Measurements from ENCODE around the gene OIT3. TPM values are rescaled to one million over a fixed set of nuclear protein-coding genes. Genes with fewer than 3 reads are reported as not detected.

OIT3 gene
- total RNA-seq, 1 donor from 2014 or later = 0.09 TPM

- TF ChIP-seq, protein P1, sequence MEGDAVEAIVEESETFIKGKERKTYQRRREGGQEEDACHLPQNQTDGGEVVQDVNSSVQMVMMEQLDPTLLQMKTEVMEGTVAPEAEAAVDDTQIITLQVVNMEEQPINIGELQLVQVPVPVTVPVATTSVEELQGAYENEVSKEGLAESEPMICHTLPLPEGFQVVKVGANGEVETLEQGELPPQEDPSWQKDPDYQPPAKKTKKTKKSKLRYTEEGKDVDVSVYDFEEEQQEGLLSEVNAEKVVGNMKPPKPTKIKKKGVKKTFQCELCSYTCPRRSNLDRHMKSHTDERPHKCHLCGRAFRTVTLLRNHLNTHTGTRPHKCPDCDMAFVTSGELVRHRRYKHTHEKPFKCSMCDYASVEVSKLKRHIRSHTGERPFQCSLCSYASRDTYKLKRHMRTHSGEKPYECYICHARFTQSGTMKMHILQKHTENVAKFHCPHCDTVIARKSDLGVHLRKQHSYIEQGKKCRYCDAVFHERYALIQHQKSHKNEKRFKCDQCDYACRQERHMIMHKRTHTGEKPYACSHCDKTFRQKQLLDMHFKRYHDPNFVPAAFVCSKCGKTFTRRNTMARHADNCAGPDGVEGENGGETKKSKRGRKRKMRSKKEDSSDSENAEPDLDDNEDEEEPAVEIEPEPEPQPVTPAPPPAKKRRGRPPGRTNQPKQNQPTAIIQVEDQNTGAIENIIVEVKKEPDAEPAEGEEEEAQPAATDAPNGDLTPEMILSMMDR (IDR thresholded peaks at IDR 0.05; ENCODE audit: insufficient read depth, low read depth, low read length) = no peak
- TF ChIP-seq EZH2 (IDR thresholded peaks at IDR 0.05; ENCODE audit: insufficient read depth, low read length) = no peak
- Mint-ChIP-seq H3K4me3 (ENCODE audit: unreplicated experiment) (no peak overlapping the region), H3K27me3 (ENCODE audit: low read depth, unreplicated experiment) (no peaks in the 10 kb centered on the region), H3K4me1 (ENCODE audit: low read depth, unreplicated experiment) (no peaks in the 10 kb centered on the region), H3K9me3 (ENCODE audit: unreplicated experiment) (no peaks in the 10 kb centered on the region), H3K27ac (ENCODE audit: unreplicated experiment) (no peak overlapping the region), H3K36me3 (ENCODE audit: low read depth, unreplicated experiment) (peaks cover 28% of the 10 kb centered on the region)
- no peaks in the 10 kb centered on the region for H3K4me1 ChIP-seq (ENCODE audit: insufficient read depth, low read length)
- no peaks in the 10 kb centered on the region for H3K27me3 ChIP-seq (ENCODE audit: insufficient read depth, low read length)
- no peaks in the 10 kb centered on the region for H4K20me1 ChIP-seq (ENCODE audit: insufficient read depth, low read length)
- H3K36me3 ChIP-seq (ENCODE audit: insufficient read depth, low read length) = peaks cover 4% of the 10 kb centered on the region
- H3K9ac ChIP-seq (ENCODE audit: low read length) = no peak overlapping the region
- FAIRE-seq = no peak
- H3K4me3 ChIP-seq (ENCODE audit: insufficient read depth, low read depth, low read length) = no peak overlapping the region
- H3K4me2 ChIP-seq (ENCODE audit: low read length) = no peak overlapping the region
- H3K27ac ChIP-seq (ENCODE audit: low read depth, low read length) = no peak overlapping the region
- H2AFZ ChIP-seq (ENCODE audit: low read depth, low read length) = no peak overlapping the region
- no peak for DNase-seq (ENCODE audit: low read depth)
- H3K79me2 ChIP-seq (ENCODE audit: insufficient read depth, low read length) = no peaks in the 10 kb centered on the region
- no peaks in the 10 kb centered on the region for H3K9me3 ChIP-seq (ENCODE audit: insufficient read depth, low read depth, low read length)
Measured at GRCh38 chr10:72881291-72881690, 12.2 kb upstream of the OIT3 start.

GRCh38 chr10:72883861-72884260 lies 9.7 kb upstream of the OIT3 start:
- Mint-ChIP-seq H3K27ac (ENCODE audit: unreplicated experiment) (no peak overlapping the region), H3K27me3 (ENCODE audit: low read depth, unreplicated experiment) (no peaks in the 10 kb centered on the region), H3K4me1 (ENCODE audit: low read depth, unreplicated experiment) (peaks cover 6% of the 10 kb centered on the region), H3K36me3 (ENCODE audit: low read depth, unreplicated experiment) (peaks cover 33% of the 10 kb centered on the region), H3K4me3 (ENCODE audit: unreplicated experiment) (no peak overlapping the region), H3K9me3 (ENCODE audit: unreplicated experiment) (no peaks in the 10 kb centered on the region)
- no peaks in the 10 kb centered on the region for H4K20me1 ChIP-seq (ENCODE audit: insufficient read depth, low read length)
- no peaks in the 10 kb centered on the region for H3K27me3 ChIP-seq (ENCODE audit: insufficient read depth, low read length)
- DNase-seq (ENCODE audit: low read depth) (no peak), FAIRE-seq (peak; percentile 17)
- TF ChIP-seq EZH2 (IDR thresholded peaks at IDR 0.05; ENCODE audit: insufficient read depth, low read length) = no peak
- TF ChIP-seq, protein P1 (IDR thresholded peaks at IDR 0.05; ENCODE audit: insufficient read depth, low read depth, low read length) = no peak
- H3K4me1 ChIP-seq (ENCODE audit: insufficient read depth, low read length) = peaks cover 7% of the 10 kb centered on the region
- no peak overlapping the region for H3K4me2 ChIP-seq (ENCODE audit: low read length)
- no peak overlapping the region for H3K4me3 ChIP-seq (ENCODE audit: insufficient read depth, low read depth, low read length)
- H3K9me3 ChIP-seq (ENCODE audit: insufficient read depth, low read depth, low read length) = no peaks in the 10 kb centered on the region
- no peak overlapping the region for H3K27ac ChIP-seq (ENCODE audit: low read depth, low read length)
- no peak overlapping the region for H2AFZ ChIP-seq (ENCODE audit: low read depth, low read length)
- H3K79me2 ChIP-seq (ENCODE audit: insufficient read depth, low read length) = no peaks in the 10 kb centered on the region
- H3K9ac ChIP-seq (ENCODE audit: low read length) = no peak overlapping the region
- peaks cover 4% of the 10 kb centered on the region for H3K36me3 ChIP-seq (ENCODE audit: insufficient read depth, low read length)

GRCh38 chr10:72885953-72886352 lies 7.6 kb upstream of the OIT3 start:
- Histone ChIP-seq H3K9me3 (ENCODE audit: insufficient read depth, low read depth, low read length) (no peaks in the 10 kb centered on the region), H3K4me1 (ENCODE audit: insufficient read depth, low read length) (peaks cover 7% of the 10 kb centered on the region), H3K9ac (ENCODE audit: low read length) (no peak overlapping the region), H3K4me2 (ENCODE audit: low read length) (no peak overlapping the region), H3K36me3 (ENCODE audit: insufficient read depth, low read length) (no peaks in the 10 kb centered on the region), H3K79me2 (ENCODE audit: insufficient read depth, low read length) (no peaks in the 10 kb centered on the region), H3K27me3 (ENCODE audit: insufficient read depth, low read length) (no peaks in the 10 kb centered on the region), H3K4me3 (ENCODE audit: insufficient read depth, low read depth, low read length) (no peak overlapping the region), H2AFZ (ENCODE audit: low read depth, low read length) (no peak overlapping the region), H4K20me1 (ENCODE audit: insufficient read depth, low read length) (no peaks in the 10 kb centered on the region), H3K27ac (ENCODE audit: low read depth, low read length) (no peak overlapping the region)
- no peaks in the 10 kb centered on the region for H3K27me3 Mint-ChIP-seq (ENCODE audit: low read depth, unreplicated experiment)
- H3K27ac Mint-ChIP-seq (ENCODE audit: unreplicated experiment) = no peak overlapping the region
- DNase-seq (ENCODE audit: low read depth) = no peak
- no peak for FAIRE-seq
- H3K4me1 Mint-ChIP-seq (ENCODE audit: low read depth, unreplicated experiment) = peaks cover 6% of the 10 kb centered on the region
- H3K36me3 Mint-ChIP-seq (ENCODE audit: low read depth, unreplicated experiment) = peaks cover 26% of the 10 kb centered on the region
- TF ChIP-seq, protein P1 (IDR thresholded peaks at IDR 0.05; ENCODE audit: insufficient read depth, low read depth, low read length) = no peak
- TF ChIP-seq EZH2 (IDR thresholded peaks at IDR 0.05; ENCODE audit: insufficient read depth, low read length) = no peak
- no peak overlapping the region for H3K4me3 Mint-ChIP-seq (ENCODE audit: unreplicated experiment)
- H3K9me3 Mint-ChIP-seq (ENCODE audit: unreplicated experiment) = no peaks in the 10 kb centered on the region
